HG02870 (cell line): ENCODE data around the gene ZNF883.

Source experiments
- ATAC-seq: cut with Tn5 transposase; IDR thresholded peaks from one replicate; pipeline ENCODE4 v1.9.1; 2021; ENCODE audit warnings: mild to moderate bottlenecking, moderate library complexity; ENCODE audit not compliant: unreplicated experiment

ZNF883 gene

DNA sequence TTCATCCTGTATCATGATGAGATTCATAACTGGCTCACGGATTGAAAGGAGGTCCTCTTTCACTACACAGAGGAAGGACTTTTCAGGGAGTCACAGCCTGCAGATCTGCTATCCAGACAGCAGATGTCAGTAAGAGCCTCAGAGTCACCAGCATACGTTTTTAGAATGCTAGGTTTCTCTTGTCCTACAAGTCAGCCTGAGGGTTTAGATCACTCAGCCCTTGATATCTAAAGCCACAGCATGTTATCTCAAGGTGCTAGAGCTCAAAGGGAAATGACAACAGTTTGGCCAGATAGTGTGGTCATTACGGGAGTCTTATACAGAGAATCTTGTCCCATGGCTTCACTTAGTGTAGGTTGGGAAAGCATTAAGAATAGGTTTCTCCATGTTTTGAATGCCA lies 90.4 kb downstream of the ZNF883 start:
- no peak for ATAC-seq

DNA sequence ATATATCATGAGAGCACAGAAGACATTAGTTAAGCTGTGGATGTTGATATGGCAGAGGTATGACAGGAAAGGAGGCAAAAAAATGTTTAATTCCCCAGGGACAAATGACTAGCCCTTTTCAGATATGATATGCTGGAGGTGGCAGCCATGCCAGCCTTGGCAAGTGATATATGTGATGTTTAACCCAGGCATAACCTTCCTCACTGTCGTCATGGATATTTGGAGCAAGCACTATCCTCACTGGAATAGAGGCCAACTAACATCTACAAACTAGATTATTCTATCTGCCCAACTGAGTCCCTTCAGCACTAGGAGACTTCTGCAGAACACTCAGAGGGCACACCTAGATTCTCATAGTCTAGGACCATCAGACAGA lies 94.0 kb downstream of the ZNF883 start:
- ATAC-seq, result no peak

DNA sequence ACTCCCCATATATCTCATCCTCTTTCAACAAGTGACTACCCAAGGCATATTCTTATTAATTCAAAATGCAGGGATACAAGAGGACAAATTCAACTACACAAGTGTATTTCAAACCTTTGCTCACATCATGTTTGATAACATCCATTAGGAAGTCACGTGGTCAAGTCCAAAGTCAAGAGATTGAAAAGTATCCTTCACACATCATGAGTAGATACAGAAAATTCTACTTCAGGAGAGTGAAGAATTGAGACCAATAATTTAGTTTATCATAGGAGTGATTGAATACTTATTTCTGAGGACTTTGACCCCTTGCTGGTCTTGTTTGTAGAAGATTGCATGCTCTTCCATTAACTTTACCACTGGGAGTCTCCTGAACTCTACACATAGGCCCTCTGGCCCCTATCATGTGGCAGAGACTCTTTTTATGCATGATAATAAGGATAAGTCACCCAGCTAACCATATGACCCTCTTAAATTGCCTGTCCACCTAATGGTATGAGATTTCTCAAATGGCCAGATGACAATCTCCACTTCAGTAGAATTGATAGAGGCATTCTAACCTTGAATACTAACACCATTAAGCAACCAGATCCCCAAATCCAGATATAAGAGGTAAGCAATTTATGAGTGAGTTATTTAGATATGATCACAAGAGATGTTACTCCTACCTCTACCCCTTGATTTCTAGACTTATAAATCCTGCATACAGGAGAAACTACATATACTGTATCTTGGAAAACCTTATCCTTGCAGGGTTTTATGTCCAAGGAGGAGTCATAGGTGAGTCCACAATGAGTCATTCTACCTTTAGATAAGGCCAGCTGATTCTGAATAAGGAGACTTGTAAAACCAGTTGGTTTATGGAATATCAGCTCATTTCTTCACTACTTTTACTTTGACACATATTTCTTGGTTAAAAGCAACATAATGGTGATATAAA lies 94.7 kb downstream of the ZNF883 start:
- ATAC-seq, result no peak

DNA sequence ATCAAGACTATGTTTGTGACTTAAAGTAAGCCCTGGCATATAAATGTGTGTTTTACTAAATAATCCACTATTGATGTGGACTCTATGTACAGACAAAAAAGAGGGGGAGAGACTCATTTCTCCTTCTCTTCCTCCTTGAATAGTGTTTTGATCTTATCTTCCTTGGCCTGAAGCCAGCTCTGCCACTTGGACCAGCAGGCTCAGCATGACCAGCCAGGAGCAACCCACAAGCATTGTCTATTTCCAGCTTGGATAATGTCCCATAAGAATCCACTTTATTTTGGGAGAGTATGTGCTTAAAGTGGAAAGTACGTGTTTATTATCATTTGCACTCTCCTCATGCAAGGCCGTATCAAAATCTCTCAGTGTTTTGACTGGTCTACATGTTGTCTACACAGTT lies 97.5 kb downstream of the ZNF883 start:
- ATAC-seq, result no peak

DNA sequence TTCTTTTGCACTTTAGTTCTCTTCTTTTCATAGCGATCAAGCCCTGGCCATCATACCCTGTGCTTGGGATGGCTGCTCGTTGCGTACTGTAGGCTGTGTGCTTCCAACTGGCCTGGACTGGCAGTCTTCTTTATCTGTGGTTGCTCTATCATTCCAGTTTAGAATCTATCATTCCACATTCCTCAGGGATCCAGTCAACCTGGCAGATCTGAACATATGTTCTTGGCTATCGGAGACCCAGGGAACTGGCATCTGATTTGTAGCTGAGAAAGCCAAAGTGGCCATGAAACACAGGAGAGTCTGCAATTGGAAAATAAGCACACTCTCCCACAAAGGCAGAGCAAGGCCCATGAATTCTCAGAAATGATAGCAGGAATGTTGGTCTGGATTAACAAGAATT lies 98.7 kb downstream of the ZNF883 start:
- ATAC-seq, result no peak

DNA sequence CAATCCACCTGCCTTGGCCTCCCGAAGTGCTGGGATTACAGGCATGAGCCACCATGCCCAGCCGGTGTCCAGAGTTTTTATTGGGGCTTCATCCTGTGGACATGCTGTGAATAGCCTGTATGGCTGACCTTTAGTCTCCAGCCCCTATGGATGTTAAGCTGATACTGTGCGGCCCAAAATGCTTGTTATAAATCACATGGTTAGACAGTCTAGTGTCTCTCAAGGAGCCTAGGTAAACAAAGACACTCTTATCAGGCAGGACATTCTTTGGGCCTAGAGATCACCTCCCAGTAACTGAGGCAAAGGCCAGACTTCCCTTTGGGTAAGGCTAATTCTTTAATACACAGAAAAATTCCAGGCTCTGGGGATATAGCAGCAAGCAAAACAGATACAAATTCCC lies 99.4 kb downstream of the ZNF883 start:
- ATAC-seq, result no peak

DNA sequence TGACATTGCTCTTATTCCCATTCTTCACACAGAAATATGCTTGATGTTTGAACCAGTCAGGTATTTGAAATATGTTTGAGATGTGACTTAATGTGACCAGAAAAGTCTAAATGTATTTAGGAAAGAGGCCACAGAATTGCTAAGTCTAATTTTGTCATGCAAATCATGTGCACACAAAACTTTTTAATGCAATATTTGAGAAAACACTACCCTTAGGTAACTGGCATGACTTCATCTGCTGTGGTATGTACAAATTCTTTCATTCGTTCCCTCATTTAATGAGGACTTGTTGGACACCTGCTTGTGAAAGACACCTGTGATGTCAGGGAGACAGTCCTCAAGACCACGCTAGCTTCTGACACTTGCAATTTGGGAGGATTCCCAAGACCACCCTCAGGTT lies 100.3 kb downstream of the ZNF883 start:
- ATAC-seq, result no peak
